ENCODE results near the gene ONECUT1.

Gene ONECUT1

DNA sequence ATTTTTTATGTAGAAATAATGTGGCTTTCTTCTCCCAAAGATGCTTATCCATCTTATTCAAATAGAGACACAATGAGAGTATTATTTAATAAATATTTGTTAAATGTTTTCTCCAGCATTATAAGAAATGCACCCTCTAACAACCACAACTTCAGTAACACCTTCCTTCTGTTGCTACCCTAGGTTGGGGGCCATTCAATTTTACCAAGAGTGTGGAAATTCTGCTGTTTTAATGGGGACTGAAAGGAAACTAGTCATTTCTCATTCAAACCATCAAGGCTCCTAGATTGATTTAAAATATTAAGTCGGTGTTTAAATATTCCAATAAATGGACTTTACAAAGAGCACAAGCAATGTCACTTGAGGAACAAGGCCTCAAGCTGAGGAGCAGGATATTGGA lies 7.6 kb downstream of the ONECUT1 start:
- DNase-seq (ENCODE audit: low spot score), result no peak

- DNase-seq (ENCODE audit: low spot score), result peak; percentile 53
These were observed 9.8 kb downstream of the ONECUT1 start for GRCh38 chr15:52780172-52780980.

- DNase-seq (ENCODE audit: low spot score), result no peak
These were observed 11.7 kb downstream of the ONECUT1 start for GRCh38 chr15:52778457-52778856.

DNA sequence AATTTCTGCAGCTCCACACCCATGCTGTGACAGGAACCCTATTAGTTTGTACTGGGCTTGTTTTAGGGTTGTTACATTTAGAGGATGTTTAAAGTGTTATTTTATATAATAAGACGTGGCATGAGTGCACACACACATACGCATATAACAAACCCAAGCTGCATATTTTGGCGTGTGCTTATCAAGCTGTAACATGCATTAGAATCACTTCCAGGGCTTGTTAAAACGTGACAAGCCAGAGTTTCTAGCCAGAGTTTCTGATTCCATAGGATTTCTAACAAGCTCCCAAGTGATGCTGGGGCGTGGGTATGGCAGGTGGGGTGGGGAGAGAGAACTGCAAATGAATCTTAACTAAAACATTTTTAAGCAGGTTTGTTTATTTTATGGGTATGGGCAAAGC lies 17.4 kb downstream of the ONECUT1 start:
- no peak for DNase-seq (ENCODE audit: low spot score)

GRCh38 chr15:52765785-52766184 lies 24.4 kb downstream of the ONECUT1 start:
- no peak for DNase-seq (ENCODE audit: low spot score)

GRCh38 chr15:52764731-52765130 lies 25.4 kb downstream of the ONECUT1 start:
- no peak for DNase-seq (ENCODE audit: low spot score)

- DNase-seq (ENCODE audit: low spot score), result no peak
These were observed 27.5 kb downstream of the ONECUT1 start for GRCh38 chr15:52762621-52763020.

DNA sequence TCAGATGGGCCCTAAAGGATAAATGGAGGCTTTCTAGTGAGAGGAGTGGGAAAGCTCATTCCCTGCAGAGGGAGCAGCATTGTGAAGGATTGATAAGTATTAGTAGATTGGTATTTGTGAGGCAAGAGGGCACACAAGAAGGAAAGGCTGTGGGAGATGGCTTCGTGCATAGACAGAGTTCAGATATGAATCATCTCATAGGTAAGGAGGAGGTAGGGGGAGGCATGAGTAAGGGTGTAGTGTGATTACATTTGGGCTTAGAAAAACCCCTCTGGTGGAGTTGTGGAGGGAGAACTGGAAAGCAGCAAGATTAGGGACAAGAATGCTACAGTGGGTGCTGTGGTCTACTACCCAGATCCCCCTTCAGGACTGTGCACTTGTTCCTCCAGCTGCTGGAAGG lies 29.6 kb downstream of the ONECUT1 start:
- DNase-seq (ENCODE audit: low spot score), result no peak

DNA sequence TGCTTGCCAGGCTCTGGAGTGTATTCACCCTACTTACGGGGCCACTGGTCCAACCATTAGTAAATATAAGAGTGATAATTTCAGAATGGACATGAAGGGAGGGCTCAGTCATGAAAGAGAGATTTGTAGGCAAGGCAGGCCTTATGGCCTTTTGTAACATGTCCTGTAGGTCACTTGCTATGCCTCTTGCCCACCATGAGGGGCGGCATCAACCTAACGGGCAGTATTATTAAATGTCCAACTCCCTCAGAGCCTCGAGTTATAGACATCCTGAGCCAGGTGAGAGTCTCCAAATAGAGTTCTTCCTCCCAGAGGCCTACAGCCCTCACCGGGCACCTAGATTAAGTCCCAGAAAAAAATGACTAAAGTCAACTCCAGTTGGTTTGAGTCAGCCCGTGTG lies 30.2 kb downstream of the ONECUT1 start:
- DNase-seq (ENCODE audit: low spot score), result no peak

GRCh38 chr15:52757496-52757895 lies 32.6 kb downstream of the ONECUT1 start:
- DNase-seq (ENCODE audit: low spot score), result no peak

DNA sequence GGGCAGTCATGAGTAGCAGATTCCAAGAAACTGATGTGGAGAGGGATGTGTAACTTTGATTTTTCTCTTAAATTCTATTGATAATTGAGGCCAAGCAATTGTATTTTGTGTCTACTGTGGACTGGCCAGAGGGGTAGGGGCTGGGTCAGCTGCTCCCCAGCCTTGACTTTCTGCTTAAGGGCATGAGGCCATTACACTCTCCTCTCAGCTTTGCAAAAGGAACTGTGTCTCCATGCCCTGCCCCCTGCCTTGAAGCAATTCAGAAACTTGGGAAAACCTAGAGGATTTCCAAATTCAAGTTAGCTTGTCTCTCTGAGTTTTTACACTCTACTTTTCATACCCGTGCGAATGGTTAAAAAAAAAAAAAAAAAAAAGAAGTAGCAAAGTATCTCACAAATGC lies 38.6 kb downstream of the ONECUT1 start:
- DNase-seq (ENCODE audit: low spot score), result no peak

DNA sequence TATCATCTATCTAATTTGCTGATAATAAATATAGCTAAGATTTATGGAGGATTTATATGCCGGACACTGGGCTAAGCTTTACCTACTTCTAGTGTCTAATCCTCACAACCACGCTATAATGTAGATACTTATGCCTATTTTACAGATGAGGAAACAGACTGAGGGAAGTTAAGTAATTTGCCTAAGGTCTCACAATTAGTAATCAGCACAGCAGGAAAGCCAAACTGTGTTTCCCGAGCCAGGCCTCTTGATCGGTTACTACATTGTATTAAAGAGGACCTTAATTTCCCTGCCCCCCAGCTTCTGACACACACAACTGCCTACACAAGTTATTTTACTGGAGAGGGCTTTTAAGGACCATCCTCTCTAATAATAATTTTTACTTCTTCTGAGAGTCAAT lies 40.9 kb downstream of the ONECUT1 start:
- no peak for DNase-seq (ENCODE audit: low spot score)

GRCh38 chr15:52746162-52746757 lies 43.9 kb downstream of the ONECUT1 start:
- no peak for DNase-seq (ENCODE audit: low spot score)

DNA sequence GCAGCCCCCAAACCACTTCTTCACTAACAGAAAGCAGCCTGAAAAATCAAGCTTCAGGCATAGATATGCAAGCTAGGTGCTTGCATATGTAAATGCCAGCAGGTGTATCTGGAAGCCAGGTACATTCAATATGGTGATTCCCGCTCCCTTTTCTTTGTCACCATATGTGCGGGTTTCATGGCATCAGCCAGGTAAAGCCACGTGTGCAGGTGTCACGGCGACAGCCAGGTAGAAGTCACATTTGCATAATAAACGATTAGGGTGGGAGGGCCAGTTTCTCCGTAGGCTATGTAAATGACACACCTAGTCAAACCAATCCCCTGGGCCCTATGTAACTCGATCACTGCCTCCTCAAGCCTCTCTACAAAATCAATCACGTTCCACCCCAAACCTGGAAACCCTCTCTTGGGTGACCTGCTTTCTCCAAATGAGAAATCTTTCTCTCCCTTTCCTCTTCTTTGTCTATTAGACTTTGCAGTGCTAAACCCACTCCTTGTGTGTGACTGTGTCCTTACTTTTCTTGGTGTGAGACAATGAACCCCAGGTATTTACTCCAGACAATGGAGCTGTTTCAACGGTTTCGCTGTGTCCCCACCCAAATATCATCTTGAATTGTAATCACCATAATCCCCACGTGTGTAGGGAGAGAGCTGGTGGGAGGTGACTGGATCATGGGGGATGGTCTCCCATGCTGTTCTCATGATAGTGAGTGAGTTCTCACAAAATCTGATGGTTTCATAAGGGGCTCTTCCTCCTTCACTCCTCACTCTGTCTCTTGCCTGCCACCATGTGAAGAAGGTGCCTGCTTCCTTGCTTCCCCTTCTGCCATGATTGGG lies 44.6 kb downstream of the ONECUT1 start:
- DNase-seq (ENCODE audit: low spot score), result no peak

- no peak for DNase-seq (ENCODE audit: low spot score)
These were observed 51.8 kb downstream of the ONECUT1 start for GRCh38 chr15:52738311-52738710.

DNA sequence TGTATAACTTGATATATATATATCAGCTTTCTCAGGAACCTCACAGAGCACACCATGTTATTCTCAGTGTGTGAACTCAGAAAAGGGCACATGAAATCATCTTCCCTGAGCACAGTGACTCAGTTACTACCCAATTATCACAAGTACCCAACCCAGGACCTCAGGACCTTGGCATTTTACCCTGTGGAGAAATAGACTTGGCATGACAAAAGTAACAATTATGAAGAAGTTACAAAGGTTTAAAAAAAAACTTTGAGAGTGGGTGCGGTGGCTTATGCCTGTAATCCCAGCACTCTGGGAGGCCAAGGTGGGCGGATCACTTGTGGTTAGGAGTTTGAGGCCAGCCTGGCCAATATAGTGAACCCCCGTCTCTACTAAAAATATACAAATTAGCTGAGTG lies 52.4 kb downstream of the ONECUT1 start:
- no peak for DNase-seq (ENCODE audit: low spot score)

DNA sequence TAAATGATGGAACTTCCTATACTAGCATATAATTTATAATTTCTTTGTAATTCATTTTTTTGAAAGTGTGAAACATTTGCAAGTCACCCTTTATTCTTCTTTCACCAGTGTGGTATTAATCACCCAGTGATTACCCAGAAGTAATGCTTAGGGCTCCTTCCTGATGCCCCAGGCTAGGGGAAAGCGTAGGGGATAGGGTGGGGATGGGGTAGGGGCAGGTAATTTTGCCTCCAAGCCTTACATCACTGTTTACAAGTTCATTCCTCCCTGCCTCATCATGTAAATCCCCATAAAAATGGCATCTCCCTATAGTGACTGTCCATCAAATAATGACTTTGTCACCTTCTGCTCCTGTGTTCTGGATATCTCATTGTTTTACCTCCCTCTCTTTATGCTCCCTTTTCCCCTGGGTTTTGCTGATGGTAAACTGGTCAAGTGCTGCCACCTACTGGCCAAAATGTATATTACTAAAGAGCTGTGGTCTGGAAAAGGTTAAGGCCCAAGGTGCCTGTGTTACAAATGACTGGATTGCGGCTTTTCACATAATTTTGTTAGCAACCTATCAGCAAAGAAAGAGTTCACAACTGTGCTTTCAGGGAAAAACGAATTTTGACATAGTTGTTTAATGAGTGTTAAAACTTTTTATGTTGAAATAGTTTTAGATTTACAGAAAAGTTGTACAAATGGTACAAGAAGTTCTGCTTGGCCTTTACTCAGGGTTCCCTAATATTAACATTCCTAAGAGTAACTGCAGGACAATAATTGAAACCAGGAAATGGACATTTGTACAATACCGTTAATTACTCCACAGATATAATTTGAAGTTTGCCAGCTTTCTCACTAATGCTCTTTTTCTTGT lies 54.7 kb downstream of the ONECUT1 start:
- peak; percentile 66 for DNase-seq (ENCODE audit: low spot score)

DNA sequence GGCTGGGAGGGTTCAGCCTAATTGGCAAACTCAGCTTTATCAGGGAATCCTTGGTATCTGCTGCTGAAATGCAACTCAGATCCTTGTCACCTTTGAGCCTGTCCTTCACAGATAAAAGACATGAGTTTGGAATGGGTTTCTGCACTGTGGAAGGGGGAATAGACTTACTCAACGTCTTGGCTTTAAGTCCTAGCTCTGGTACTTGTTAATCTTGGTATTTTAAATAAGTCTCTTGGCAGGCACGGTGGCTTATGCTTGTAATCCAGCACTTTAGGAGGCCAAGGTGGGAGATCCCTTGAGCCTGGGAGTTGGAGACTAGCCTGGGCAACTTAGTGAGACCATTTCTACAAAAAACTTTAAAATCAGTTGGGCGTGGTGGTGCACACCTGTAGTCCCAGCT lies 55.8 kb downstream of the ONECUT1 start:
- DNase-seq (ENCODE audit: low spot score), result no peak

GRCh38 chr15:52733696-52734255 lies 56.4 kb downstream of the ONECUT1 start:
- DNase-seq (ENCODE audit: low spot score), result no peak

DNA sequence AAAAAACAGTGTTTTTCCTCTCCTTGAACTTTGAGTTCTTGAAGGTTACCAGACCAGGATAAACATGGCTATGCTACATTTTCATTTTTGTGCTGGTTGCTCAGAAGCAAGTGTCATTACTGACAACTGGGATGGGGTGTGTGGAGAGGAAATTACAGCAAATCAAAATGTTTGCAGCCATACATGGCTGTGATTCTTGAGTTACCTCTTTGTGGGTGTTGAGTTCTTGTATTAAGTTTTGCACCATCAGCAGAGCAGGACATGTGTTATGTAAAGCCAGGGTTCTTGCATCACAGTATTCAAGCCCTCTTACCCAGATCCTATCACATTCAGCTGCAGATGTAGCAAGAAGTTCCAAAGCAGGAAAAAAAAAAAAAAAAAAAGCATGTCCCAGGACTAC lies 57.0 kb downstream of the ONECUT1 start:
- no peak for DNase-seq (ENCODE audit: low spot score)

GRCh38 chr15:52732551-52732950 lies 57.6 kb downstream of the ONECUT1 start:
- no peak for DNase-seq (ENCODE audit: low spot score)

All from globus pallidus (tissue), 1 donor.